Stimulated activated CD4-positive, alpha-beta T cell treated with anti-CD3 and anti-CD28 coated beads, Interleukin-4, amount 100 ng/mL, for 48 hours (primary cell): Measurements from ENCODE around the gene RAPGEF4.
A peak's percentile ranks its signal among the peaks of the same experiment; 100 is the strongest.
"Not testable (repeated sequence)": the region's sequence is repeated elsewhere in the genome, so short reads cannot be mapped to it uniquely, and the experiment has no call there.

ENCODE experiments used
- DNase-seq, 2 donors: peaks; one replicate each; pipeline ENCODE4 v3.0.0-alpha.2; 2020; ENCODE audit warnings: low read depth in 2 of 2

The RAPGEF4 gene

DNA sequence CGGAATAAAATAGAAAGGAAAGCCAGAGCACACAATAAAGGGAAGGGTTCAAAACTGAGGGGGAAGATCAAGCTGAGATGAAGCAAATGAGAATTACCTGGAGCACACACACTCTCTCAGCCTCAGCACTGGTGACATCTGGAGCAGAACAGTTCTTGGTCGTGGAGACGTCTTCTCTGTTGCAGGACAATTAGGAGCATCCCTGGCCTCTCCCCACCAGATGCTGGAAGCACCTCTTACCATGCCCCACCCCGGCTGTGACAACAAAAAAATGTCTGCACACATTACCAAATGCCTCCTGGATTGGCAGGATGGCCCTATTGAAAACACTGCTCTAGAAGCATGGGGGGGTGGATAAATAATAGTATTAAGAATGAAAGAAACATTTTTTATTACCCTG is 296.4 kb downstream of the RAPGEF4 start:
- DNase-seq: no peak

DNA sequence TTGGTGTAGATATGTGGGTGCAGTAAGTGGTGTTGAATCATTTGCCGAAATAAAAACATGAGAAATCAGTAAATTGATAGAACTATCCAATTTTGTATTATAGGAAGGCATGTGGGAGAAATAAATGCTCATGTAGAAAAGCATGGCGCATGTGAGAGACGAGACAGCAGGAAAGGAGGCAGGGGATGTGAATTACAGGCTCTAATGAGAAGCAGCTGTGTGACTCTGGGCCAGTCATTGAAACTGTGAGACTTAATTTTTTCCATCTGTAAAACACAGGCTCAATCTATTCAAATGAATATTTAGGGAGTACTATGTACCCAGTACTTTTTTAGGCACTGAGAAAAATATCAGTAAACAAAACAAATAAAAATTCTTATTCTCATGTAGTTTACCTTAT is 297.4 kb downstream of the RAPGEF4 start:
- no peak for DNase-seq

DNA sequence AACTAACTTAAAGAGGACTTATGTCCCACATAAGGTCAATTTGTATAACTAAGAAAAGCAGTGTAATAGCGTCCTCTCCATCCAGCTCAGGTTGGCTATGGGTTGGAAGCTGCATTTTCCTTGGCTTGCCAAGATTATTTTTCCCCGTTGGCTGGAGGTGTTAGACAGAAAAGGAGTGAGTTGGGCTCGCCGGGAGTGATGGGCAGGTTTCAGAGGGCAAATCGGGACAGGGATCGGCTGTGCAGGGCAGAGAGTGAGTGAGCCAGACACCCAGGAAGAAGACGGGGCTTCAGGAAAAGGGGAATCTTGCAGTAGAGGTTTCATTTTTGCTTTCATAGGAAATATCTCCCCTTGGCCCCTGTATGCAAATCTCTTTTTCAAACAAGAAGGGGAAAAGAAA is 298.5 kb downstream of the RAPGEF4 start:
- DNase-seq: no peak

DNA sequence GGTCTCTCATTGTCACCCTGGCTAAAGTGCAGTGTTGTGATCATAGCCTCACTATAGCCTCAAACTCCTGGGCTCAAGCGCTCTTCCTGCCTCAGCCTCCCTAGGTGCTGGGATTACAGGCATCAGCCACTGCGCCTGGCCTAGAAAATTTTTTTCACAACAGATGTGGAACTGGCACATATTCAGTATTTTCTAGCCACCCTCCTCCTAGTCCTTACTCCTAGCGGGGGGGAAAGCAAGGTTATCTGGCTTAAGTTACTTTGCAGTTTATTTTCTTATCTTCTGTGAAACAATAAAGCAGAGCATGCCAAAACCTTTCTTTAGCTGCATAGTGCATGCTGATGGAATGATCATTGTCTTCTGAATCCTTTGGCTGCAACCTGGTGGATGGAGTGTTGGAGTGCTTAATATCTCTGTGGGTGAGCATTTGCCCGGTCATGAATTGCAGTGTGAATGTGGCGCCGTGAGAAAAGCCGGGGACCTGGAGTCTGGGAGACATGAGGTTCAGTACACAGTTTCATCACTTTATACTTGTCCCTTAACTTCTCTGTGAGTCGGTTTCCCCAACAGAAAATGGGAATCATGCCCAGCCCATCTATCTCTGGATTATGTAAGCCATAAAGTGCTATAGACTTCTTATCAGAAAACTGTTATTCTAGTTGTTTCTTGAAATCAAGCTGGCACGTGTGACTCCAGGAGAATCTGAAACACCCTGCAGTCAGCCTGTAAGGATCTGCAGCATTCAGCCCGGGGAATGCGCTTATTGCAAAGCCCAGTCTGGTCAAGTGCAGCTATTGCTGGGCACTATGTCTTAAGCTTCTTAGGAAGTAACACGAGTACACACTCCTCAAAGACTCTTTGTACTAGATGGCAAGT is 301.8 kb downstream of the RAPGEF4 start:
- no peak for DNase-seq

DNA sequence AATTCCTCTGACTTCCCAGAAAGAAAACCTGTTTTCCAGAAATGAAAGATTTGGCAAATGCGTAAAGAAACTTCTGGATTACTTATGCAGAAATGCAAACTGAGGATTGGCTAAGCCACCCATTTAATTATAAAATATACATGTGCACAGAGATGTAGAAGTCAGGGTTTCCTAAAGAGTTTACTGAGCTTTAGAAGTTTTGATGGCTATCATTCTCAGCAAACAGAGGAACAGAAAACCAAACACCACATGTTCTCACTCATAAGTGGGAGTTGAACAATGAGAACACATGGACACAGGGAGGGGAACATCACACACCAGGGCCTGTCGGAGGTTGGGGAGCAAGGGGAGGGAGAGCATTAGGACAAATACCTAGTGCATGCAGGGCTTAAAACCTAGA is 302.6 kb downstream of the RAPGEF4 start:
- not testable (repeated sequence) for DNase-seq

DNA sequence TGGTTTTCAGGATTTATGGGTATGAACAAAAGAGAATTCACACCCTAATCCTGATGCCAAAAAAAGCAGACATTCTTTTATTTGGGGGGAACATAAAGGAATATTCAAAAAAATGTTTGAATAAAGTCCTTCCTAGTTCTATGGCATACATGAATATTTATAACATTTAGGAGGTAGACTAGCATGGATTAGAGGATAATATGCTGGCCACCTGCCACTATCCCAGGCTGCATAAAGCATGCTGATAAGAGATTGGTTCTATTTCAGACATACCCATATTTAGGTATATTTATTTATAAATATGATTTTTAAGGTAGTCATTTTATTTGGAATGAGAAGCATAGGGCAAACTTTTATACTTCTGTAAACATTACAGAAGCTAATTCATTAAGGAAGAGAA is 305.1 kb downstream of the RAPGEF4 start:
- DNase-seq: no peak

DNA sequence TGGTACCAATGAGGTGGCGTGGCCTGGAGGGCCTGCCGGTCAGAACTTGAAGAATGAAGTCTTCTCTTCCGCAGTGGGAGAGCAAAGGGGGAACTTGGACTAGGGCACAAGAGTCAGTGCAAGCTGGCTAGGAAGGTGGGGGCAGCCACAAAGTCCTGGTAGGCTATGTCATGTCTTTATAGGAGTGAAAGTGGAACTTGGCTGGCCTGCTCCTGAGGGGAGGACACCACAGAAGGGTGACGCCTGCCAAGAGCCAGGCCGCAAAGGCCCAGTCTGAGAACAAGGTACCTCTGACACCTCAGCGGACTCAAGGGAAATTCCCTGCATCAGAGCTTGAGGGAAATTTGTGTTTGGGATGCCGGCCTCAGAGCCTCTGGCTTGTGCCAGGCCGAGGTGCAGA is 307.8 kb downstream of the RAPGEF4 start:
- no peak for DNase-seq

DNA sequence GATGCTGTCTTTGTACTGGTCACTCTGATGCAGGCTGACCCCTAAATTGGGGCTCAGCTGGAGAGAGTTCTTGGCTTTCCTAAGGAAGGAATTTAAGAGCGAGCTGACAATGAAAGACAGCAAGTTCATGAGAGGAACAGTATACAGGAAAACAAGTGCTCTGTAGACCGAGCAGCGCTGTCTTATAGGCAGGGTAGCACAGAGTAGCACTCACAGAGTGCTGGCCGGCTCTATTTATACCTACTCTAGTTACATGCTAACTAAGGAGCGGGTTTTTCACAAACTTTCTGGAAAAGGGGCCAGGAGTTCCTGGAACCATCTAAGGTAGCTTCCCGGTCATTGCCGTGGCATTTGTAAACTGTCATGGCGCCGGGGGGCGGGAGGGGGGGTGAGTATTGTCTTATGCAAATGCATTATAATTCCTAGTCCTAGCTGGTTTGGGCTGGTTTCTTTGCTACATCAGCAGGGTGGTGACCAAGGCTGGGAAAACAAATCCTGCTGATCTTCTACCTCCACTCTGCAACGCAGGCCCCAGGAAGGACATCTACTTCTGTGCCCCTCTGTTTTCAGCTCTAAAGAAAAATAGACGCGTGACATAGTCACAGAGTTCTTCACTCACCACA is 308.4 kb downstream of the RAPGEF4 start:
- no peak for DNase-seq

DNA sequence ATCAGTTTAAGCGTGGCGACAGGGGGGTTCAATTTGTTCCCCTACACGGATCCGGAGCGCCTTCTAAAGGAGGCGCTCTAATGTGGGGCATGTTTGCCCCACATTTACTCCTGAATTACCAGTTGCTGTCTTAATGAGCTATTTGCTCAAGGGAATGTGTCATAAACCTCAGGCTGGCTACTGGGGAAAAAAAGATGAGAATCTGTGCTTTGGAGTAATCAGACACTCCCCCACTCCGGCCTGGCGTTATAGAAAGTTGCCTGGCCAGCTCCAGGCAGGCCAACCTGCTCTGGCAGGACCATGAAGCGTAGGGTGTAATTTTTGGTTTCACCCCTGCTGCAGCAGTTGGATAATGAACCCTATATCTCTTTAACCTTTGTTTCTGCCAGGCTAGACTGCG is 309.0 kb downstream of the RAPGEF4 start:
- DNase-seq: no peak

DNA sequence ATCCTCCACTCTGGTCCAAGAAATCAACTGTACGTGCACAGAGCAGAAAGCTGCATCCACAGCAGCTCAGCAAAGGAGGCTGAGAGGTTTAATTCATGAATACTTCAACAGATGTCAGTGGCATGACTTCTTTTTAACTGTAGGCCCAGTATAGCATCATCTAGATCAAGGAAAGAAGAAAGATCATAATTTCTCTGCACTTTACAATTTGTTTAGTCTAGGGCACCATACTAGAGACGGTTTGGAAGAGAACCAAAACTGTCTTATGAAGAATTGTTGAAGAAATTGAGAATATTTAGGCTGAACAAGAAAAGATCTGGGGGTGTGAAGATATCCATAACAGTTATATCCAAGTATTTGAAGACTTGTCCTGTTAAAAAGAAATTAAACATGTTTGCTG is 309.5 kb downstream of the RAPGEF4 start:
- DNase-seq: no peak

DNA sequence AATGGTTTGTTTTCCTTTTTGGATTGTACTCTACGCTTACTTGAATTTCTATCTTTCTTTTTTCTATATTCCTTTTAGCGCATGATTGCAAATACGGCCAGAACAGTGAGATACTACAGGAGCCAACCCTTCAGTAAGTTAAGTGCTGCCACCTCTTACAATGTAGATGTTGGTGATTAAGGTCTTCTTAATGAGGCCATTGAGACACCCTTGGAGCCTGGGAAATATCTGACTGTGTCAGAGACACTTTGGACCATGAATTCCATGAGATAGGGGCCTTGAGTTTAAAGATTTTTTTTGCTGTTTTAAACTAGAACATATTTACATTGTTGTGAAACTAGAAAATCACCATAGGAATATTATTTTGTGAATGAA is 312.9 kb downstream of the RAPGEF4 start:
- DNase-seq: no peak

DNA sequence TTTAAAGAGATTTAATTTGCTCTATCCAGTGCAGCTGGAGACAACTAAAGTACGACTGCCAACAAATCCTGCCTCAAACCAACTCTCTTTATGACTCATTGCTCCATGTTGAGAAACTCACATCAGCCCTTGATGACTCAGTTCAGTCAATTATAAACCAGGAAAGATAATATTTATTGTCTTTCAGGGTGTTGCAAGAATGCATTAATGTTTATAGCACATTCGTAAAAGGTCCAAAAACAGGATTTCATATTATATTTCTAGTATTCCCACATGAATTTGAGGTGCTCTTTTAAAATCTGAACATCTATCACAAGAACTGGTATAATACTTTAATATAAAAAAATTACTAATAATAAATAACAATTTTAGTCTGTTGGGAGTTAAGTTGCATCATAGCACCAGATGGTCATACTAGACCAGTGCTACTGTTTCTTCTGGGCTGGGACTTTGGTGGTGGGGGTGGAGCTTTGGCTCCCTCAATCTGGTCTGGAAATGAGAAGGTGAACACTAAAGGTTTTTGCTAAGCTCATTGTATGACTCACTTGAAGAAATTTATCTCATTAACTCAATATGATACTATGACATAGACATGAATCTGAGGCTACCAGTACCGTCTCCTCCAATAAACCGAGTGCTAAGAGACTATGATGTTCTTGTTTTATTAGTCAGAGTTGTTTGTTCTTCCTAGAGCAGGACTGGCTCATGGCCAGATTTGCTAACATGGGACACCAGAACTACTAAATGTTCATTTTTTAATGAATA is 313.4 kb downstream of the RAPGEF4 start:
- DNase-seq: peak; percentile 30 to 36

DNA sequence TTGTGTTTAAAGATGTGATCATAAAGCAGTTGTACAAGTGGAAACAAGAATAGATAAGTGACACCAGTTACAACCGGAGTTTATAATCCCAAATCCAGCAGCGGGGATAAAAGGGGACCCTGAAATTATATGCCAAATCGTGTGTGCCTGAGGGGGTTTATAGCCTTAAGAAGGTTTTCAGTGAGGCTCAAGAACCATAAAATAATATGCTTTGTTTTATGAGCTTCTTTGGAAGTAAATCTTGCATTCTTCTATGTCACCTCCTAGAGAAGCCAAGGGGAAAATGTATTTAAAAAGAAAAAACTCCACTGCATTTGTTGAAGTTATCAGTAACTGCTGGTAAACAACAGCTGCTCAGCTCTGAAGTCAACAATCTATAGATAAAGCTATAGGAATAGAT is 314.2 kb downstream of the RAPGEF4 start:
- DNase-seq: no peak

DNA sequence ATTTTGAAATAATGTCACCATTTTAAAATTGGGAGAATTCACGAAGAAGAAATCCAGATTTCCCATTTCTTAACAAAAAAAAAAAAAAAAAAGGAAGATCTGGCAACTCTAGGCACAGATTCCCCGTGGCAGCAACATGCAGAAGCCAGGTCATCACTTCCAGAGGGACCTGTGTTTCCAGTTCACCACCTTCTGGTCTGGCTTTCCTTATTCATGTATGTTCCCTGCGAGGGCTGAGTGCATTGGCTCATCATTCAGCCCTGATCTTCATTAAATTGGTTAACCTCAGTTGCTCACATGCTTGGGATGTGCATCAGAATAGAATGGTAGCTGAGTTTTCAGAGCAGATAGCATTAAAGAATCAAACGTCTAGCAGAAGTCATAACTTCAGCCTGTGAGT is 315.0 kb downstream of the RAPGEF4 start:
- no peak for DNase-seq

DNA sequence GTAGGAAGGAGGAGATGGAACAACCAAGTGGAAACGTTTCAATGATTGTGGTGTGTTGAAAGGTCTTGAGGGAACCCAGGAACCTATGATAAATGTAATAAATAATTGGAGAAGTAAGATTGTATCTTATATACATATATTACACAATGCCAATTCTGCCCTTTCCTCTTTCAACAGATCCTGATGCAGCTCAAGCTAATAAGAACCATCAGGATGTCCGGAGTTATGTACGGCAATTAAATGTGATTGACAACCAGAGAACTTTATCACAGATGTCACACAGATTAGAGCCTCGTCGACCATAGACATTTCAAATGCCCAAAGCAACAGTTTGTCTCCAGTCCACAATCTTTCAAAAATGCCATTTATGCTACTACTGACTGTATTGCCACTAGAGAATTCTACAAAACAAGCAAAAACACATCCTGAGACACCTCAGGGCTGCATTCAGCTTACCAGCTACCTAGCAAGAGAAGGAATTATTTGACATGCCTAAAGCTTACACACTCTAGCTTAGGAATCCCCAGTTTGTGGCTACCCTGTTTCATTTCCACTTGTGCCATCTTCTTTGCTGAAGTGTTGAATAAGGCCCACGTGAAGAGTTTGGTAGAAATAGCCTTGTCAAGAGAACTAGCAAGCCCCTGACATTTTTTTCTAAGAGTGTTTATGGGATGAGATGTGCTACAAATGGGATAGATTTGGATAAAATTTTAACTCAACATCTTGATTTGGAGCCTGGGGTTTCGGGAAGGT is 316.0 kb downstream of the RAPGEF4 start:
- DNase-seq: no peak

DNA sequence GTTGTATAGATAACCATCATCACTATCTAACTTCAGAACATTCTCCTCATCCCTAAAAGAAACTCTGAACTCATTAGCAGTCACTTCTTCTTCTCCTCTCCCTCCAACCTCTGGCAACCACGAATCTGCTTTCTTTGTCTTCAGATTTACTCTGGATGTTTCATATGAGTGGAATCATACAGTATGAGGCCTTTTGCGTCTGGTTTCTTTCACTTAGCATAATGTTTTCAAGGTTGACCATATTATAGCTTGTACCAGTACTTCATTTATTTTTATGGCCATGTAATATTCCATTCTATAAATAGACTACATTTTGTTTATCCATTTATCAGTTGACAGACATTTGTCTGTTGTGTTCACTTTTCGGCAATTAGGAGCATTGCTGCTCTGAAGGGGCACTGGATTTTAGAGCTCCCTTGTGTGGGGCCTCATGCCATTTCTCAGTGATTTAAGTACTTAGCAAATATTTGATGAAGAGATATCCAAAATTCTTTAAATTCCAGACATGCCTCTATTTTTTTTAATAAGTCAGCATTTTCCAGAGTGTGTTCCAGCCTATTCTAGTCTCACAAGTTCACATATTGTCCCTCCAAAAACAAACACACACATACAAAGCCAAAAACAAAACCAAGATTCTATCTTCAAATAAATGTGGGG is 317.5 kb downstream of the RAPGEF4 start:
- DNase-seq: no peak

DNA sequence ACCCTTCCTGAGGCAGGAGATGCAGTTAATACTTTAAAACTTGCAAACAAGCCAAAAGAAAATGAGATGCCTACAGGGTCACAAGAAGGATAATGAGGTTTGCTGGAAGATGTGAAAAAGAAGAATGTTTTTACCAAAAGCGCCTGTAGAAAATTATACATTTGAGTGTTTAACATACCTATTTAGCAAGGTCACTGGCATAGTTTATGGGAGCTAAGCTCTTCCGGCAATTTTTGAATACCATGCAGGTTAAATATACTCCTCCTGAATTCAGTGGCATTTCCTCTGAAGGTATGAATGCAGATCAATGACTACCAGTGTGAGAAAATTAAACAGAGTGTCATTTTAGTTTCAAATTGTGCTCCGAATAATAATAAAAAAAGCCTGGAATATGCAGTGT is 318.8 kb downstream of the RAPGEF4 start:
- no peak for DNase-seq

DNA sequence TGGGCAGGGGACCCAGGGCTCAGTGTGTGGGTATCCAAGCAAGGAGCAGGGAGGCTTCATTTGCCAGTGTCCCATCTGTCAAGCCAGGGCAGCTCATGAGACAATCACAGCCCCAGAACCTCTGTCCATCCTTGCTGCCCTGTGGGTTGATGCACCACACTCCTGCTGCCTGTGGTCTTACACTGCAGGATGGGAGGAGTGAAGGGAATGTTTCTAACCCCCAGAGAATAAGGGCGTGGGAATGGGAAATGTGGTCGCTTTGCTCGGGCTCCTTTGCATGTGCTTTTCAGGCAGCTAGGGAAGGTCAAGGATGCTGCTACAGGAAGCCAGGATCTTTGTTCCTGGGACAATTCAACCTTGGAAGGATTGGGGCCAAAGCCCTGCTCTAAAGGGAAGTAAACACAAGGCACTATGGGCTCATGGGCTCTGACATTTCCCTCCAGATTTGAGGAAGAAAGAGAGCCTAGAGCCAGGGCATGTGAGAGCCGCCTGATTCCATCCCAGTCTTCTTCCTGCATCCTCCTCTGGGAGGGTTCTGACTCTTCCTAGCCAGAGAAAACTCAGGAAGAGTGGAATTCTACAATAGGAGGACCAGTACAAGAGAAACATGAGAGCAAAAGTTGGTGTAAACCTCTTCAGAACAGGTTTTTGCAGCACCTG is 321.2 kb downstream of the RAPGEF4 start:
- no peak for DNase-seq

DNA sequence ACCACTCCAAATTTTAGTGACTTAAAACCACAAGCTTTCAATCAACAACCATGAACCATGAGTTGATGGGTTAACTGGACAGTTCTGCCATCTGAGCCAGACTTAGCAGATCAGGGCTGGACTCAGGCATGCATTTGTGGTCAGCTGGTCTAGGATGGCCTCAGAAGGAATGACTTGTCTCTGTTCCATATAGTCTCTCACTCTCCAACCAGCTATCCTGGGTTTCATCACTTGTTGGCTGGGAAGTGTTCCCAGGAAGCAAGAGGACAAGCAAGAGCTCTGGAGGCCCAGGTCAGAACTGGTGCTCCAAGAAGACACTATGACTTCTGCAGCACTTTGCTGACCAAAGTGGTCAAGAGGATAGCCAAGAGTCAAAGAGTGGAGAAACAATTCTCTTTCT is 322.5 kb downstream of the RAPGEF4 start:
- DNase-seq: no peak

DNA sequence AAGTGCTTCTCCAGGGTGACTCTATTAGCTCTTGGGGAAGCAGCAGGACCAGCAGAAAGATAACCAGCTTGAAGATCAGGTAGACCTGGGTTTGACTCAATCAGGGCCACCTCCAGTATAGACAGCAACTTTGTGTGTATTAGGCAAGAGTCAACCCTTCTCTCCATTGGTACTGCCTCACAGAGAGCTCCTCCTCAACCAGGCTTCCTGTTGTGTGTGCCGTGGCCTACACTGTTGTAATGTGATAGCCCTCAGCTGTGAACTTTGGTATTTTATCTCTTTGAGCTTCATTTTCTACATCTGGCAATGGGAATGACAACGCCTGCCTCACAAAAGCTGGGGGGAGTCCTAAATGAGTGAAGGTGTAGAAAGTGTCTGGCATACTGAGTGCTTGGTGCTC is 323.0 kb downstream of the RAPGEF4 start:
- no peak for DNase-seq

DNA sequence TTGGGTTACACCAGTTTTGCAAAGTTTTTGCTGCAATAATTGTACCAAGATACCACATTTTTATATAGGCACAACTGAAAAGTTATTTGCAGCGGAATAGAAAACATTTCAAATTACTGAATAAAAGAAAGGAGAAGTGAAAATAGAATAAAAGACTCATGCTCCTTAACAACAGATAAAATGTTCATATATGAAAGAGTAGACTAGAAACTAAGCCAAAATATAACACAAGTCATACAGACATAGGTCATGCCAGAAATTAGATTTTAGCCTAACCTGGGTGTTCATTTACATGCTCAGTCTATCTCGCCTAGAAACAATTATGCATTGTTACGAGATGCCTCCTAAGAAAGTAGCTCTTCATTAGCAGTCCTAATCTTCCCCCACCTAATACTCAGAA is 323.6 kb downstream of the RAPGEF4 start:
- DNase-seq: no peak
